Retinal pigment epithelial cell (primary cell): ENCODE measurements around the gene ADAMTS12.

Experiments used
- DNase-seq: peaks from one replicate; pipeline ENCODE4 v3.0.0-alpha.2; 2010; ENCODE audit warnings: low read depth
- H3K4me3 ChIP-seq: 2 replicates; pipeline ENCODE4 v1.5.1; 2011; ENCODE audit warnings: mild to moderate bottlenecking, low read length, control low read depth, moderate library complexity
- TF ChIP-seq, protein P1 (sequence below): conservative IDR thresholded peaks from 2 replicates; pipeline ENCODE4 v1.5.1; 2011; ENCODE audit warnings: low read depth, low read length, control low read depth, inconsistent platforms

ADAMTS12 gene

GRCh38 chr5:33785571-33785970 lies 106.2 kb downstream of the ADAMTS12 start:
- TF ChIP-seq, protein P1, sequence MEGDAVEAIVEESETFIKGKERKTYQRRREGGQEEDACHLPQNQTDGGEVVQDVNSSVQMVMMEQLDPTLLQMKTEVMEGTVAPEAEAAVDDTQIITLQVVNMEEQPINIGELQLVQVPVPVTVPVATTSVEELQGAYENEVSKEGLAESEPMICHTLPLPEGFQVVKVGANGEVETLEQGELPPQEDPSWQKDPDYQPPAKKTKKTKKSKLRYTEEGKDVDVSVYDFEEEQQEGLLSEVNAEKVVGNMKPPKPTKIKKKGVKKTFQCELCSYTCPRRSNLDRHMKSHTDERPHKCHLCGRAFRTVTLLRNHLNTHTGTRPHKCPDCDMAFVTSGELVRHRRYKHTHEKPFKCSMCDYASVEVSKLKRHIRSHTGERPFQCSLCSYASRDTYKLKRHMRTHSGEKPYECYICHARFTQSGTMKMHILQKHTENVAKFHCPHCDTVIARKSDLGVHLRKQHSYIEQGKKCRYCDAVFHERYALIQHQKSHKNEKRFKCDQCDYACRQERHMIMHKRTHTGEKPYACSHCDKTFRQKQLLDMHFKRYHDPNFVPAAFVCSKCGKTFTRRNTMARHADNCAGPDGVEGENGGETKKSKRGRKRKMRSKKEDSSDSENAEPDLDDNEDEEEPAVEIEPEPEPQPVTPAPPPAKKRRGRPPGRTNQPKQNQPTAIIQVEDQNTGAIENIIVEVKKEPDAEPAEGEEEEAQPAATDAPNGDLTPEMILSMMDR = no peak
- H3K4me3 ChIP-seq = no peak overlapping the region
- DNase-seq = no peak

GRCh38 chr5:33781286-33781685 lies 110.5 kb downstream of the ADAMTS12 start:
- no peak overlapping the region for H3K4me3 ChIP-seq
- peak; percentile 27 for DNase-seq

DNA sequence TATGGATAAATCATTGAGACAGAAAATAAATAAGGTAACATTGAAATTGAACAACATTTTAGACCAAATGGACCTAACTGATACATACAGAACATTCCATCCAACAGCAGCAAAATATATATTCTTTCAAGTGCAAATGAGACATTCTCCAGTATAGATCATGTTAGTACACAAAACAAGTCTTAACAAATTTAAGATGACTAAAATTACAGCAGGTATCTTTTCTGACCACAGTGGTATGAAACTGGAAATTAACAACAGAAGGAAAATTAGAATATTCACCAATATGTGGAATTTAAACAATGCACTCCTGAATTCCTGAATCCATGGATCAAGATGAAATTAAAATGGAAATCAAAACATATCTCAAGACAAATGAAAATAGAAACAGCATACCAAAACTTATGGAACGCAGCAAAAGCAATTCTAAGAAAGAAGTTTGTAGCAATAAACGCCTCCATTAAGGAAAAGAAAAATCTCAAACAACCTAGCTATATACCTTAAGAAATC lies 115.6 kb downstream of the ADAMTS12 start:
- H3K4me3 ChIP-seq = no peak overlapping the region
- no peak for DNase-seq
- TF ChIP-seq, protein P1 = no peak

More at GRCh38 chr5:33781286-33781685, 110.5 kb downstream of the ADAMTS12 start:
- TF ChIP-seq, protein P1 = no peak

- TF ChIP-seq, protein P1 = no peak
- H3K4me3 ChIP-seq = no peak overlapping the region
- DNase-seq = no peak
Measured at GRCh38 chr5:33774341-33774740, 117.4 kb downstream of the ADAMTS12 start.

DNA sequence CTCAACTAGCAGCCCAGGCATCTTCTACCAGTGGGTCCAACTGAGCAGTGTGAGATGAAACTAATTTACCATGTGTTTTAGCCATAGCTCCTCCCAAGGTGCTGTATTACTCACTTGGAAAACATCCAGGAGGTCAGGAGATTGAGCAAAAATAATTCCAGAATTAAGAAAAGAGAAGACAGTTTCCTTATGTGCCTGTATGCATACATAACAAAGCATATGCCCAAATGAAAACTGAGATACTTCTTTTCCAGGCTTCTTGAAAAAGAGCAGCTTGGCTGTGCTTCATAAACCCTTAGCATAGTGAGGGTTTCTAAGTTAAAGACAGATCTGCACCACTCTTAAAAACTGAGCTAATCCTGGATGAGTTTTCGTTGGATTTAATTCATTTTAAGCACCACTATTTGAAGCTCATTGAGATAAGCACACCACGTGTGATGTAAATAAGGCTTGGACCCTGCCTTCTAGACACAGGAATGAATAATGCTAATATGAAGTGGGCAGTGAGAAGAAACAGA lies 119.4 kb downstream of the ADAMTS12 start:
- DNase-seq = peak; percentile 39
- no peak overlapping the region for H3K4me3 ChIP-seq
- TF ChIP-seq, protein P1 = no peak

GRCh38 chr5:33769968-33770367 lies 121.8 kb downstream of the ADAMTS12 start:
- no peak overlapping the region for H3K4me3 ChIP-seq
- no peak for DNase-seq
- TF ChIP-seq, protein P1 = no peak

DNA sequence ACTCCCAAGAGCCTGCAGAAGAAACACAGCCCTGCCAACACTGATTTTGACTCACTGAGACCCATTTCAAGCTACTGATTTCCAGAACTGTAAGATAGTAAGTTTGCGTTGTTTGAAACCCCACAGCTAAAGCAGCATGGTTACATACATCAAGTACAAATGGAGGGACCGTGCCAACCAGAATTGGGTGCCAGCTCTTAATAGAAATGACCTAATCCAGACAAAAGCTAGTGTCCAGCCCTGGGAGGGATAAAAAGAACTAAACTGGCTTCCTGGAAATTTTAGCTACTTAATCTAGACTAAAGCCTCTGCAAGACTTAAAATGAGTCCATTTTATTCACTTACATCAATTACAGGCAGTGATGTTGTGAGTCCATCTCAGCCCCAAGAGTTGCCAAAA lies 122.6 kb downstream of the ADAMTS12 start:
- H3K4me3 ChIP-seq = no peak overlapping the region
- DNase-seq = no peak
- TF ChIP-seq, protein P1 = no peak
